ENCODE data around the gene RAX. TPM values are rescaled to one million over a fixed set of nuclear protein-coding genes. Genes with fewer than 3 reads are reported as not detected.
A peak's percentile ranks its signal among the peaks of the same experiment; 100 is the strongest.

Gene RAX
- polyA plus RNA-seq (2011; rRNA removed) (not detected in 2 replicates), polyA minus RNA-seq (2011; rRNA and poly(A)+ RNA removed) (not detected in 2 replicates)

- ChIA-PET CTCF (interaction anchor here (2.9 kb wide), 1 partner anchor 129 kb away, joined by 9 read pairs; no protein-coding TSS in a partner anchor), POLR2A (no interaction called here)
- Histone ChIP-seq H3K27me3 (ENCODE audit: control insufficient read depth, insufficient read depth, low read length) (peaks cover 67% of the 10 kb centered on the region), H3K36me3 (ENCODE audit: control insufficient read depth, insufficient read depth, low read length) (no peaks in the 10 kb centered on the region), H3K4me3 (ENCODE audit: low read depth, low read length) (no peak within 1 kb of the TSS)
- peak; percentile 26; the same call in 1 of the 2 replicates for TF ChIP-seq CTCF (IDR thresholded peaks at IDR 0.05; ENCODE audit: insufficient read depth, low read depth, low read length)
- DNase-seq (ENCODE audit: low read depth): no peak
These were observed at the start of gene RAX for GRCh38 chr18:59272891-59273758. Gene RAX, minus strand, starts transcription at chr18:59273454. Its CDS starts 248 bp downstream, at chr18:59273206.

- DNase-seq (ENCODE audit: low read depth): no peak
- Histone ChIP-seq H3K36me3 (ENCODE audit: control insufficient read depth, insufficient read depth, low read length) (no peaks in the 10 kb centered on the region), H3K27me3 (ENCODE audit: control insufficient read depth, insufficient read depth, low read length) (no peaks in the 10 kb centered on the region; the same call in 1 of the 2 replicates), H3K4me3 (ENCODE audit: low read depth, low read length) (no peak within 1 kb of the TSS)
- TF ChIP-seq CTCF (IDR thresholded peaks at IDR 0.05; ENCODE audit: insufficient read depth, low read depth, low read length): no peak
- ChIA-PET POLR2A (no interaction called here), CTCF (interaction anchor here (0.7 to 6.7 kb wide), 6 partner anchors 8 to 505 kb away, joined by 3 to 36 read pairs (median 4); partner anchors contain the start of gene CCBE1)
These were observed 45.3 kb upstream of the RAX start, which contains the start of gene CPLX4 for GRCh38 chr18:59318460-59319050. Gene CPLX4, minus strand, starts transcription at chr18:59318649. Its CDS starts 187 bp downstream, at chr18:59318462.

- TF ChIP-seq CTCF (IDR thresholded peaks at IDR 0.05; ENCODE audit: insufficient read depth, low read depth, low read length): no peak
- Histone ChIP-seq H3K4me3 (ENCODE audit: low read depth, low read length) (no peak overlapping the region), H3K27me3 (ENCODE audit: control insufficient read depth, insufficient read depth, low read length) (peaks cover 17% of the 10 kb centered on the region), H3K36me3 (ENCODE audit: control insufficient read depth, insufficient read depth, low read length) (no peaks in the 10 kb centered on the region)
- ChIA-PET CTCF (no interaction called here), POLR2A (no interaction called here)
- DNase-seq (ENCODE audit: low read depth): no peak
These were observed 38.4 kb upstream of the RAX start for GRCh38 chr18:59311631-59312030.

- DNase-seq (ENCODE audit: low read depth): no peak
- Histone ChIP-seq H3K27me3 (ENCODE audit: control insufficient read depth, insufficient read depth, low read length) (peaks cover 26% of the 10 kb centered on the region), H3K4me3 (ENCODE audit: low read depth, low read length) (peak overlapping the region; percentile 34), H3K36me3 (ENCODE audit: control insufficient read depth, insufficient read depth, low read length) (no peaks in the 10 kb centered on the region)
- no peak for TF ChIP-seq CTCF (IDR thresholded peaks at IDR 0.05; ENCODE audit: insufficient read depth, low read depth, low read length)
- CTCF ChIA-PET: interaction anchor here (0.8 to 6.4 kb wide), 13 partner anchors 8 to 541 kb away, joined by 3 to 110 read pairs (median 5); partner anchors contain the start of gene CPLX4
- POLR2A ChIA-PET: no interaction called here
These were observed 35.6 kb upstream of the RAX start for GRCh38 chr18:59308938-59309260.
